ENCODE data around the gene AMH. TPM values are rescaled to one million over a fixed set of nuclear protein-coding genes. Genes with fewer than 3 reads are reported as not detected.

AMH gene
- total and polyA plus RNA-seq, 2 of the 13 experiments (the other 11 are each of a cell fraction or from before 2014, with no cell fraction given) = 0.03 to 0.18 TPM

DNA sequence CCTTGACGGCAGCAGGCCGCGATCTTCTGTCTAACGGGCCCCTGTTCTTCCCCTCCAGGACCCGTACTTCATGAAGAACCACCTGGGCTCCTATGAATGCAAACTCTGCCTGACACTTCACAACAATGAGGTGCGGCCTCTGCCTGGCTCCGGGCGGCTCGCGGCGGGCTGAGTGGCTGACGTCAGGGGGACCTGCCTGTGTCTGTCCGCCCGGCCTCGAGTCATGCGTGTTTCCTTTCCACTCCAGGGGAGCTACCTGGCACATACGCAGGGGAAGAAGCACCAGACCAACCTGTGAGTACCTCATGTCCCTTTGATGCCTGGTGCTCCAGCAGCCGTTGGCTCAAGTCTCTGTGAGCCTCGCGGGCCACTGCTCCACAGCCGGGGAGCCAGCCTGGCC, 4.6 kb upstream of the AMH start (continued):
- TF ChIP-seq, protein P1, sequence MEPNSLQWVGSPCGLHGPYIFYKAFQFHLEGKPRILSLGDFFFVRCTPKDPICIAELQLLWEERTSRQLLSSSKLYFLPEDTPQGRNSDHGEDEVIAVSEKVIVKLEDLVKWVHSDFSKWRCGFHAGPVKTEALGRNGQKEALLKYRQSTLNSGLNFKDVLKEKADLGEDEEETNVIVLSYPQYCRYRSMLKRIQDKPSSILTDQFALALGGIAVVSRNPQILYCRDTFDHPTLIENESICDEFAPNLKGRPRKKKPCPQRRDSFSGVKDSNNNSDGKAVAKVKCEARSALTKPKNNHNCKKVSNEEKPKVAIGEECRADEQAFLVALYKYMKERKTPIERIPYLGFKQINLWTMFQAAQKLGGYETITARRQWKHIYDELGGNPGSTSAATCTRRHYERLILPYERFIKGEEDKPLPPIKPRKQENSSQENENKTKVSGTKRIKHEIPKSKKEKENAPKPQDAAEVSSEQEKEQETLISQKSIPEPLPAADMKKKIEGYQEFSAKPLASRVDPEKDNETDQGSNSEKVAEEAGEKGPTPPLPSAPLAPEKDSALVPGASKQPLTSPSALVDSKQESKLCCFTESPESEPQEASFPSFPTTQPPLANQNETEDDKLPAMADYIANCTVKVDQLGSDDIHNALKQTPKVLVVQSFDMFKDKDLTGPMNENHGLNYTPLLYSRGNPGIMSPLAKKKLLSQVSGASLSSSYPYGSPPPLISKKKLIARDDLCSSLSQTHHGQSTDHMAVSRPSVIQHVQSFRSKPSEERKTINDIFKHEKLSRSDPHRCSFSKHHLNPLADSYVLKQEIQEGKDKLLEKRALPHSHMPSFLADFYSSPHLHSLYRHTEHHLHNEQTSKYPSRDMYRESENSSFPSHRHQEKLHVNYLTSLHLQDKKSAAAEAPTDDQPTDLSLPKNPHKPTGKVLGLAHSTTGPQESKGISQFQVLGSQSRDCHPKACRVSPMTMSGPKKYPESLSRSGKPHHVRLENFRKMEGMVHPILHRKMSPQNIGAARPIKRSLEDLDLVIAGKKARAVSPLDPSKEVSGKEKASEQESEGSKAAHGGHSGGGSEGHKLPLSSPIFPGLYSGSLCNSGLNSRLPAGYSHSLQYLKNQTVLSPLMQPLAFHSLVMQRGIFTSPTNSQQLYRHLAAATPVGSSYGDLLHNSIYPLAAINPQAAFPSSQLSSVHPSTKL (CRISPR knock-in tag; IDR thresholded peaks at IDR 0.05) = no peak
- no peak for TF ChIP-seq NFE2 (CRISPR knock-in tag; IDR thresholded peaks at IDR 0.05)
- no peak for TF ChIP-seq HNF4G (IDR thresholded peaks at IDR 0.05; ENCODE audit: borderline replicate concordance, low read depth, low read length)
- TF ChIP-seq HNF4G (CRISPR knock-in tag; IDR thresholded peaks at IDR 0.05; ENCODE audit: borderline replicate concordance, low read depth) = no peak
- no peak for TF ChIP-seq TAF15 (IDR thresholded peaks at IDR 0.05; ENCODE audit: low read depth, low read length, poor library complexity, severe bottlenecking)
- no peak for TF ChIP-seq MEIS2 (CRISPR knock-in tag; IDR thresholded peaks at IDR 0.05)
- no peak for TF ChIP-seq TERF1 (CRISPR knock-in tag; IDR thresholded peaks at IDR 0.05)
- TF ChIP-seq, protein P2, sequence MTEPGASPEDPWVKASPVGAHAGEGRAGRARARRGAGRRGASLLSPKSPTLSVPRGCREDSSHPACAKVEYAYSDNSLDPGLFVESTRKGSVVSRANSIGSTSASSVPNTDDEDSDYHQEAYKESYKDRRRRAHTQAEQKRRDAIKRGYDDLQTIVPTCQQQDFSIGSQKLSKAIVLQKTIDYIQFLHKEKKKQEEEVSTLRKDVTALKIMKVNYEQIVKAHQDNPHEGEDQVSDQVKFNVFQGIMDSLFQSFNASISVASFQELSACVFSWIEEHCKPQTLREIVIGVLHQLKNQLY (CRISPR knock-in tag; IDR thresholded peaks at IDR 0.05) = no peak
- no peak for TF ChIP-seq ZNF143 (CRISPR knock-in tag; IDR thresholded peaks at IDR 0.05)
- TF ChIP-seq ZBTB34 (CRISPR knock-in tag; IDR thresholded peaks at IDR 0.05) = no peak

All from HepG2 (cell line).